HG02642 (cell line): ENCODE data around the gene RGS6.

Experiments
- ATAC-seq: cut with Tn5 transposase; IDR thresholded peaks from one replicate; pipeline ENCODE4 v1.9.1; 2021; ENCODE audit warnings: mild to moderate bottlenecking; ENCODE audit not compliant: unreplicated experiment, poor library complexity

Gene RGS6

DNA sequence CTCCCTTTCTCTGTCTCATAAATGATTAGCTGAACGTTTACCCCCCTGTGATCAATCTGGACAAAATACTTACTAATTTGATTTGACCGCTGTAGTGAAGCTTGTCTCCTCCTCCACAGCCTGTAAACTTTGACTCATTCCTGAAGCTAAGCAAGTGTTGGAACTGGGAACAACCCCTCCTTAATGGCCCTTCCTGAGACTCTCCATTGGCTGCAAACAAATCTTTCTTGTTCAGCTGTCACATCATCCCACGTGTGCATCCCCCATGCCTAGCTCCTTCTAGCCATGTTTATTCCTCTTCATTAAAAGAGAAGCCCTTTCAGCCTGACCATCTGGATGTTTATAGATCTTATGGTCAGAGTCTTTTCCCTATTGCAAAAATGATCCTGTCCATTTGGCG lies 281.2 kb downstream of the RGS6 start:
- ATAC-seq = no peak

DNA sequence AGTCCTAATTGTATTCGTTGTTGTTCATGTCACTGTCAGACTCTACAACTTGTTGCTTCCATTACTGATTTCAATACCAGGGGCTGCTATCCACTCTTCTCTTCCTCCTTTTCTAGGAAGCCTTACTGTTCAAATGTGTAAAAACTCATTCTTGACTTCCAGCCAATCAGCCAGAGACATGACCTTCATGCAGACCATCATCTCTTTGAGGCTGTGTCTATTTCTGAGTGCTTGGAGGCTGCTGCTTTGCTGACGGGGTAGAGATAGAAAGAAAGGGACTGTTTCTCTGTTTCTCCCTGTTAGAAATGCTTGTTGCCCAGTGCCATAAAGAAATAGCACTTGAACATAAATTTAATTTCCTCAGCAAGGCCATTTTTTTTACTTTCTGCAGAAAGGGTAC lies 282.9 kb downstream of the RGS6 start:
- ATAC-seq = no peak

DNA sequence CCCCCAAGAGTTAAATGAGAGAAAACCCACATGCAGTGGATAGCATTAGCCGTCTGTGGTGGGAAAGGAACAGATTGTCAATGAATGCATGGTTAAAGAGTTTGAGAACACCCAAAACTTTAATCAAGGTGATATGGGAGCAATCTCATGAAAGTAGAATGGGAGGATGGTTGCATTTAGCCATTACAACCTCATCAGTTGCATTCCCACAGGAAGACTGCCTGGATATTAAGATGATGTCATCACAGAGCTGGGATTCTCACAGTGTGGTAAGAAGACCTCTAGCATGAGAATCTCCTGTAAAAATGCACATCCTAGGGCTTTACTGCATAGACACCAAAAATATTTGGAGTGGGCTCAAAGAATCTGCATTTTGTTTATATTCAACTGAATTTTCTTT lies 284.9 kb downstream of the RGS6 start:
- ATAC-seq = no peak

DNA sequence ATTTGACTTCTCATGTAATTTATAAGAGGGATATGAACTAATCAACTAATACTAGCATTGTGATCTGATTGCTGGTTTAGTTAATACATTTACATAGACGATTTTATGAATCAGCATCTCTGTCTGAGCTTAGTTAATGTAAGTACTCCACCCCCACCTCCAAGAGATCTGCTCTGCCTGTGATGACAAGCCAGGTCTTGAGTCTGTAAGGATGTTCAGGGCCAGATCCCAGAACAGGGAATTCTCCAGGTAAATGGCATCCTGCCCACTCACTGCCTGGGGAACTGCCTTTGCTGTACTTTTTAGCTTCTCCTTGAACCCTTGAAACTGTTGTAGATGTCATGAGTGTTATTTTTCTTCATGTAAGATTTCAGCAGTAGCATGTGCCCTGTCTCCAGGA lies 289.8 kb downstream of the RGS6 start:
- ATAC-seq = no peak

DNA sequence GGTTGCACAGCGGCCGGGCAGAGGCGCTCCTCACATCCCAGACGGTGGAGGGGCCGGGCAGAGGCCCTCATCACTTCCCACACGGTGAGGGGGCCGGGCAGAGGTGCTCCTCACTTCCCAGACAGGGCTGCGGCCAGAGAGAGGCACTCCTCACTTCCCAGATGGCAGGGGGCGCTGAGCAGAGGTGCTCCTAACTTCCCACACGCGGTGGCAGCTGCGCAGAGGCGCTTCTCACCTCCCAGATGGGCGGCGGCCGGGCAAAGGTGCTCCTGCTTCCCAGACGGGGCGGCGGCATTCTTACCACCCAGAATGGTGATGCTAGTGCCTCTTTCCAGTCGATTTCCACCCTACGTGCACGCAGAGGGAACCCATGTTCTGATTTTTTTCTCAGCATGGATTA lies 304.4 kb downstream of the RGS6 start:
- ATAC-seq = no peak

DNA sequence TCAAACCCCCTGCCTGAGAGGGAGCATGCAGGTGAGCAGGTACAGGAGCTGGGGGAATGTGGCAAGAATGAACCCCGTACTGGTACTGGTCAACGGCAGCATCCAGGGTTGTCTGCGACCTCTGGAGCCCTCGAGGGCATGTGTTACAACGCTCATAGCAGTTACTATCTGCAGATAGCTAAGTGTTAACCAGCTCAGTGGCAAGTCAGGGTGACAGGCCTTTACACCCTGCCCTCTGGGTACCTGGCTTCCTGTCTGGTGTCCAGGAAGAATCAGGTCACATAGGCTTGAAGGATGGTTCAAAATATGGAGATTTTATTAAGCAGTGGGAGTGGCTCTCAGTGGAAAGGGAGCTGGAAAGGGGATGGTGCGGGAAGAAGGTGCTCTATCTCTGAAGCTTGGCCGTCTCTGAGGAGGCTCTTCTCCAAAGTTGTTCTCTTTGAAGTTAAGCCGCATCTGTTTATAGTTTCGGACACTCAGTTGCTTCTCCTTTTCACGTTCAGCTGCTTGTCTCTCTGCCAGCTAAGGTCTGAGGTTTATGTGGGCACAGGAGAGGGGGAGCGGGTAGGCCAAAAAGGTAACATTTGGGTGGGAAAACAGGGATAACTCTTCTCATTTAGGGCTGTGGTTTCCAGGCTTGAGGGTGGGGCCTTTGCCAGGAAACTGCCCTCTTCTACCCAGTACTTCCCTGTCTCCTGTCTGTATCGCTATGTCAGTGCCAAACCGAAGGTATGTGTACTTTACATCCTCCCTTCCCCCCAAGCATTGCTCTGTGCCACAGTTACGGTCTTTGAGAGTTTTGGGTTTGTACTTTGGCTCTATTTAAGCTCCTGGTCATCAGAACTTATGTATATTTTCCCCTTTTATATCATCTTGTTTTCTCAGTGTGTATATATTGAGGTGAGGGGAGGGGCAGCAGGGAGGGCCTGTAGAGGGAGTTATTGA lies 305.8 kb downstream of the RGS6 start:
- ATAC-seq = no peak

DNA sequence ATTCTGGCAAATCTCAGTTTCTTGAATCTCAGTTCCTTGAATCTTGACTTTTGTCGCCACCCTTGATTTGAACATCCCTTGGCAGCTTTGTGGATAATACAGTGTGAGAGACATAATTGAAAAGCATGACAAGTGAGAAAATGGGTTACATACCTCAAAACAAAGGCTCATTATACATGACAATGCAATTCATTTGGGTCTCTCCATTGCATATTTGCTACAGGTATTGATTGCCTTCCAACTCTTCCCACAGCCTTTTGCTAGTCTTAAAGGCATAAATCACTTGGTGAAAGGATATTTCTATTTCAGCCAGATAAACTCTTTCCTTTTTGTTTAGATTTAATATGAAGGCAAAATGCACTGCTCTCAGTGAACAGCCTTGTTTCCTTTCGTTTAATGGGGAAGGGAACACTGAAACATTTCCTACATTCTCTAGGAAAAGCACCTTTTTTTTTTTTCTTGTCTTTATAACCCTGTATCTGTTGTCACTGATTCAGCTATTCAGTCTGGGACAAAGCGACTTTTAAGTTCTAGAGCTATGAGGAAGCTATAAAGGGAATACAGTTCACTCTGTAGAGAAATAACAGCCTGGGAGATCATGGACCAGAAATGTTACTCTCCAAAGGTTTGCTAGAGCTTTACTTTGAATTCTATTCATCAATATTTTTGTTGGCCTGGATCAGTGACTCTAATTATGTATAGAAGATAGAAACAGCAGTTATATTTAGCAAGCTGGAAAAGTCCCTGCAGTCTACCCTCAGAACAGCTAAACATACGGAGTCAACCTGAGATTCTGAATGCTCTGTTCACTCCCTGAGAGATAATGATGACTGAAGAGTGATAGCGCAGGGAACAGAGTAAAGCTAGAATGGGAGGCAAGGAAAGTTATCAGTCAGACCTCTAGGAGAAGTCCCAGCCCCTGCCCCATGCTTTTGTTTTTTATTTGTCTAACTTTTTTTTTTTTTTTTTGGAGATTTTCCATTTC lies 311.4 kb downstream of the RGS6 start:
- ATAC-seq = no peak

DNA sequence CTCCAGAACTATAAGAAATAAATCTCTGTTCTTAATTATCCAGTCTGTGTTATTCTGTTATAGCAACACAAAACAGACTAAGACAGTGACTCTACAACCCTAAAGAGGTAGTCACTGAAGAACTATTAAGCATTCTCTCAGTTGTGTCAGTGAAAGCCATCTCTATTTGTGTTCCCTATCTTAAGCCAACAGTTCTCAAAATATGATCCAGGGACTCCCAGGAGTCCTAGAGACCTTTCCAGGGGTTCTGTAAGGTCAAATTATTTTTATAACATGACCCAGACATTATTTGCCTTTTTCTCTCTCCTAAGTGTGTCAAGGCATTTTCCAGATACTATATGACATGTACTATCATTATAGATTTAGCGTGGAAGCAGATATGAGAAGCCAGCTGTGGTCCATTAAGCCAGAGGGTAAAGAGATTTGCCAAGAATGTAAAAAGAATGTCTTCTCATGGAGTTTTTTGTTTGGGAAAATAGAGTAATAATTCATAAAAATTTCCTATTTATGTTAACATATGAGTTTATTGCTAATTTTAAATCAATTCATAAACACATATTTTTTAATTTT lies 315.8 kb downstream of the RGS6 start:
- no peak for ATAC-seq

DNA sequence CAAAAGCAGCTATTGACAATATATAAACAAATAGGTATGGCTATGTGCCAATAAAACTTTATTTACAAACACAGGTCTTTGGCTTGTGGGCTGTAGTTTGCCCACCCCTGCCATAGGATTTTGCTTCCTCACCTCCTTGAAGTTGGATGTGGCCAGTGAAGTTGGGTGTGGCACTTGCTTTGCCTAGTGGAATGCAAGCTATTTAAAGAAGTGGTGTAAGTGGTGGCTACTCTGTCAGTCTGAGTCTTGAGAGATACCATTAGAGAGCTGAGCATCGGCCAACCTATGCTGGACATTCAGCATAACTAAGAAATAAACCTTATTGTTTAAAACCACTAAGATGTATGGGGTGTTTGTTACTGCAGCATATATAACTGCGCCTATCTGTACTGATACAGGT lies 321.3 kb downstream of the RGS6 start:
- ATAC-seq = no peak

DNA sequence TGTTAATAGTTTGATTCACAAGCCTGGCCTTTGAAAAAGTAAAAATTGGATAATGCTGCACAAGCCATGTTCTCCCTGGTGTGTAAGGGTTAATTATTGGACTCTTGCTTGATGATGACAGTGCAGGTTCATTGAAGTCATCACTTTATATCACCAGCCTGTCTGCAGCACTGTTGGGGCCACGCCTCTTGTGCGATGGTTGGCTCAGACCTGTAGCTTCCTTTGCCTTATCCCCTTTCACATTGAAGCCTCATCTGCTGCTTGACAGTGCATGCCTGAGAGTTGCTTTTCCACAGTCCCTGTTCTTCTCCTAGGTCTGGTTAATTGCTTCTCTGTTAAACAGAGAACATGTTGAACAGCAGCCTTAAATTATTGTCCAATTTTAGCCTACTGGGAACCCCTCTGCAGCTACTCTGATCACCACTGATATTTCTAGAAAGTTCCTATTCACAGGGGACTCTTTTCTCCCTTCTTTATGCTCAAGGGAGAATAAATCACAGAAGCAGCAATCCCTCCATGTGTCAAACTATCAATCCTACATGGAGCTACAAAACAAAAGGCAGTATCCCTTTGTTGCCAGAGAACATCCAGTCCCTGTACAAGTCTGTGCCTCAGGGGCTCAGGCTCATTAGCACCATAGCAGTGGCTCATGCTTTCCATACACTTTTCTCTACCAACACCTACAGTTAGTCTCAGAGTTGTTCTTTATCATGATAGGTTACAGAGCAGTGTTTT lies 322.1 kb downstream of the RGS6 start:
- no peak for ATAC-seq

DNA sequence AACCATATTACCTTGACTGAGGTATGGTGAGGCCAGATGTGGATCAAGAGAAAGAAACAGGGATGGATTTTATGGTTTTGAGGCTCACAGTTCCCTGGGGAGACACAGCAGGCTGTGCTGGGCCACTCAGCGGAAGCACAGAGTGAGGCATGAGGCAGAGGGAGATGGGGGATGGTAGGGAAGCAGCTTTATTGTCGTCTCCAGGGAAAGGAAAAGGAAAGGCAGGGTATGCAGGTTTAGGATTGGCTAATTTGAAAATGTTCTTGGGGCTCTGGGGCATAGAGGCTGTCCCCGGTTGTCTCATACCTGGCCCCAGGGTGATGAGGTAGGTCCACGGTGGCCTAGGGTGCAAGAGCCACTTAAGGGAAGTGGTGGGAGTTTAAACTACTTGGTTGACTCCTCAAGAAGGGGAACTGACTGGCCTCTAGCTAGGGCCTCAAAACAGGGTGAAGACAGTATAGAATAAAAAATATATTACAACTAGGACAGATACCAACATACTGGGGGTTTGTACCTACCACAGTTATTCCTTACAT lies 322.8 kb downstream of the RGS6 start:
- ATAC-seq = no peak

DNA sequence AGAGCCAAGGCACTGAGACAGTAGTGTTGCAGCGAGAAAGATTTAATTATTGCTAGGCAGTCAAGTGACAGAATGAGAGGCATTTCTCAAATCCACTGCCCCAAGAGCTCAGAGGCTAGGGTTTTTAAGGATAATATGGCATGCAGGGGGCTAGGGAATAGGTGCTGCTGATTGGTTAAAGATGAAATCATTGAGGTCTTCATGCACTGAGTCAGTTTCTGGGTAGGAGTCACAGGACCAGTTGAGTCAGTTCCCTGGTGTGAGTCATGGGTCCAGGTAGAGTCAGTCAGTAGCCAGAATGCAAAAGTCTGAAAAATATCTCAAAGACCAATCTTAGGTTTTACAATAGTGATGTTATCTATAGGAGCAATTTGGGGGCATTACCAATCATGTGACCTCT lies 323.8 kb downstream of the RGS6 start:
- ATAC-seq = no peak

DNA sequence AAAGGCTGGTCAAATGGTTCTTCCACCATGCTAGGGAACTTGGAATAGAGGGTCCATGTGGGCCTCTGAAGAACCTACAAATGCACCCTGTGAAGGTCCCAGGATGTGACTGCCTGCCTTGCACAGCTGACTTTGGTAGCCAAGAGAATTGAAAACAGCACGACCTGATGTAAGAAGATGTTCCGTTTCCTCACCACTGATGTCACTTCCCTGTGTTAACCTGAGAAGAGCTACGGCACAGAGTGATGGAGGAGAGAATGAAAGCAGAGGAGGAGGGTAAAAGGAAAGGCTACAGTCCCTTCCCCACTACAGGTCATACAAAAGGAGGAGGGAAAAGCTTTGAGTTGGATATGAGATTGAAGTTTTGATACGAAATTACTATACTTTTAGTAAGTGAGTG lies 328.8 kb downstream of the RGS6 start:
- no peak for ATAC-seq

DNA sequence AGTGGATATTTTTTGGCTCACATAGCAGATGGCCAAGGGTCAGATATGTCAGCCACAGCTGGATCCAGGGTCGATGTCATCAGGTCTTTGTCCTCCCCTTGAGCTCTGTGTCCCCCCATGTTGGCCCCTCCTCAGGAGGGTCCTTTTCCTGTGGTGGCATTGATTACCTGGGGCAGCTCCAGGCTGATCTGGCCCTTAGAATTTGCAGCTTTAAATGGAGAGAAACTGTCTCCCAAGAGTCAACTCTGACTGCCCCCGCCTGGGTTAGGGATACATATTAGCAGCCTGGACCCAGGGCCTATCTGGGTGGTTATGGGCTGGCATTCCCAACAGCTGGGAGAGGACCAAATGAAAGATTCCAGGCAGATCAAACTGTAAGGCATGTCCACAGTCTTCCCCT lies 330.5 kb downstream of the RGS6 start:
- ATAC-seq = no peak

DNA sequence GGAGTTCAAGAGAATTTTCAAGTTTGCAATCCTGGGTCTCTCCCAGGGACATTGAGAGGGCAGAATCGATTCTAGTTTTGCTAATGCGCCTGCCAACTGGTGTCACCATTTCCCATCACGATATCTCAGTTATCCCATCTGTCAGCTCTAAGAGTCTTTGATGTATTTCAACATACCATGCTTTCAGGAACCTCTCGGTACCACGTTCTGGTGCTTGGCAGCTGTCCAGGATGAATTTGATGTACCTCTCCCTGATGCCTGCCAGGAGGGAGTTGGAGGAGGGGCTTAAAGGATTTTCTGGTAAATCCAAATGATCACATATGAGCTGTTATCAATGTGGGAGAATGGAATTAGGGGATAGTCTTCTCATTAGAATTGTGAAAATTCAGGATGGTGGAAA lies 332.5 kb downstream of the RGS6 start:
- ATAC-seq = no peak

DNA sequence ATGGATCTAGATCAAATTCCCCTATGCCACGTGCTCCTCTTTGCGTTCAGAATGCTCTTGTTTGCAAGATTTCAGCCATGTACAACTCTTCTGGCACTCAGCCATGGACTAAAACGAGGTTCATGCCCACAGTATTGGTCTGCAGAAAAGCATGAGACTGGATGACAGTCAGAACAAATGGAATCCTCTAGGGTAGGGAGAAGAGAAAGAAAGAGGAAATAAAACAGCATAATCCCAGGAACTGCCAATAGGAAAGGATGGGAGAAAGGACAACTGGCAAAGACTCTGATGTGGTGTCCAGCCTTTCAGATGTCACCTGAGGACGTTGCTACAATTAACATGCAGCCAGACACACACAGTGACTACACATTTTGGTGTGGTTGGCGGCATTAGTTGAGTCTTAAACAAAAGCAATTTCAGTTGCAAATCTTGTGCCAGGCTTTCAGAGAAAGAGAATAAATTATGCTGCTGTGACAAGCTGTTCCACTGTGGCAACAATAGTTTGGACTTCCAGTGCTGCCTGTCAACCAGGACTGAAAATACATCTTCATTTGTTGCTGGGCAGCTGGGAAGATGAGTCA lies 338.0 kb downstream of the RGS6 start:
- no peak for ATAC-seq

DNA sequence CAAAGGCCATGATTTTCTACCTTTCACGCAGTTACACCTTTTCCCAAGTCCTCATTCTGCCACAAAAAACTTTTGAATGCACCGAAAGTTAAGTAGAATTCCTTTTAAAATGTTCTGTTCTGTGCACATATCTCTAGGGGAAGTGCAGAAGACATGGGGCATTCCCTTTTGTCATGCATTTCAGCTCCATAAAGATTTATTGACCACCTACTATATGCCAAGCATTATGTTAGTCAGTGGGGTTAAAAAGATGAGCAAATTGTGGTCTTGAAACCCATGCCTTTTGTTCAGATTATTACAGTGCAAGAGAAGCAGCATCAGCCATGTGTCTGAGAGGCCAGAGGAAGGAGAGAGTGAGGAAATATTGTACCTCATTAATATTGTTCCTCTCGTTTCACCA lies 338.5 kb downstream of the RGS6 start:
- no peak for ATAC-seq

DNA sequence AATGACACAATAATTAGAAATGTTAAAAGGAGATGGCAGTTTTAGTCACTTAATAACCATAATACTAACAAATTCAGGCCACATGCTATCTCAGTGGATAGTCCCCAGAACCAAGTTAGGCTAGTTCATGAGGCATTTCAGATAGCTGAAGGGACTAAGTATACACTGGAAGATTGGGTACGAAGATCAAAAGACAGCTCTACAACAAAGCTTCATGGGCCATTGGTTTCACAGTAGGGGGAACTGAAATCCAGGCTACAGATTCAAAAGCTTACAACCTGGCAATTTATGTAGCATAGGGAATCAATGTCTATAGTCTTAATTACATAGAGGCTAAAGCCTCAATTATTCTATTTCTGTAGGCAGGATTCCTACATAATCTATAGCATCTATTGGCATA lies 343.0 kb downstream of the RGS6 start:
- ATAC-seq = no peak

DNA sequence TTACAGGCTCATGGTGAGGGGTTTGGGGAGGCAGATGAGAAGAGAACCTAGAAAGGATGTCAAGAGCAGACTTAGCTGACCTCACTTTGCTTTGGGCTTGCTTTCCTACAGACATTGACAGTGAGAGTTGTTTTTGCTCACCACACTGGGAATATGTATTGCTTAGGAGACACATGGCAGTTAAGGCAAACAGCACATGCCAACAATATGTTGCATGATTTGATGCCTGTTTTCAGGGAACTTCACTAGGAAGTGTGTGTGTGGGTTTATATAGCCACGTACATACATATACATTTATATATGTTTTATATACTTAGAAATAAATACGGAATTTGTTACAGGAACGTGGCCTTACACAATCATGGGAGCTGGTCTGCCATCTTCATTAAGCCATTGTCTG lies 346.1 kb downstream of the RGS6 start:
- no peak for ATAC-seq

DNA sequence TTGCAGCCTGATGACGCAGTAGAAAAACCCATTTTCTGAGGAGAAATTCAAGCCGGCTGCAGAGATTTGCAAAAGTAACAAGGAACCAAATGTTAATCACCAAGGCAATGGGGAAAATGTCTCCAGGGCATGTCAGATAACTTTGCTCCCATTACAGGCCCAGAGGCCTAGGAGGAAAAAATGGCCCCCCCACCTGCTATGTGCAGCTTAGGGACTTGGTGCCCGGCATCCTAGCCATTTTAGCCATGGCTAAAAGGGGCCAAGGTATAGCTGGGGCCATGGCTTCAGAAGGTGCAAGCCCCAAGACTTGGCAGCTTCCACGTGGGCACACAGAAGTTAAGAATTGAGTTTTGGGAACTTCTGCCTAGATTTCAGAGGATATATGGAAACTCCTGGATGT lies 351.9 kb downstream of the RGS6 start:
- no peak for ATAC-seq
